H1 (cell line): Measurements from ENCODE around the gene FBXO41. TPM values are rescaled to one million over a fixed set of nuclear protein-coding genes. Genes with fewer than 3 reads are reported as not detected.

Source experiments
- BACH1 ChIP-seq: IDR thresholded peaks from 2 replicates; pipeline ENCODE4 v1.6.1; 2012; ENCODE audit warnings: low read length, improper control_type of control experiment
- CHD1 ChIP-seq: IDR thresholded peaks from 2 replicates; pipeline ENCODE4 v1.6.1; 2012; ENCODE audit warnings: low read depth, low read length, improper control_type of control experiment
- GABPA ChIP-seq: IDR thresholded peaks from 2 replicates; pipeline ENCODE4 v1.6.1; 2011; ENCODE audit warnings: mild to moderate bottlenecking, low read length, moderate library complexity, borderline replicate concordance; ENCODE audit not compliant: insufficient read depth
- PHF8 ChIP-seq: fragments of 200-600 bp; sonication (generic); conservative IDR thresholded peaks from 2 replicates; pipeline ENCODE4 v1.7.1; 2012; ENCODE audit warnings: low read depth, mild to moderate bottlenecking, inconsistent platforms, low read length, moderate library complexity
- RXRA ChIP-seq: IDR thresholded peaks from 2 replicates; pipeline ENCODE4 v1.6.1; 2011; ENCODE audit warnings: low read depth, mild to moderate bottlenecking, low read length, moderate library complexity; ENCODE audit not compliant: insufficient read depth
- polyA plus RNA-seq, 7 experiments: library from polyadenylated mRNA; depleted of rRNA in 3 of 7; stranded (reverse) in 5 of 7; unstranded in 2 of 7; fragments of >200 nt in 5 of 7; fragments of 200-250 nt in 2 of 7; gene quantifications; 1 replicate in 5 of 7; 2 replicates in 1 of 7; 4 replicates in 1 of 7; pipeline versions ENCODE4 v1.2.1 to v1.2.3, GENCODE V29; 2011 to 2013; ENCODE audit warnings: missing spikeins in 2 of 7, mixed read lengths in 2 of 7
- total RNA-seq: library from RNA; stranded (reverse); fragmentation: NEBNext Ultra II Directional; extraction: Animal tissue kit (Norgen Biotek cat#: 25700); gene quantifications from 2 replicates; pipeline ENCODE4 v1.2.1, GENCODE V29; 2021

FBXO41 gene
- total and polyA plus RNA-seq, 2 of the 8 experiments (the other 6 are each of a cell fraction or from before 2014, with no cell fraction given) = 11.2 to 14.3 TPM

DNA sequence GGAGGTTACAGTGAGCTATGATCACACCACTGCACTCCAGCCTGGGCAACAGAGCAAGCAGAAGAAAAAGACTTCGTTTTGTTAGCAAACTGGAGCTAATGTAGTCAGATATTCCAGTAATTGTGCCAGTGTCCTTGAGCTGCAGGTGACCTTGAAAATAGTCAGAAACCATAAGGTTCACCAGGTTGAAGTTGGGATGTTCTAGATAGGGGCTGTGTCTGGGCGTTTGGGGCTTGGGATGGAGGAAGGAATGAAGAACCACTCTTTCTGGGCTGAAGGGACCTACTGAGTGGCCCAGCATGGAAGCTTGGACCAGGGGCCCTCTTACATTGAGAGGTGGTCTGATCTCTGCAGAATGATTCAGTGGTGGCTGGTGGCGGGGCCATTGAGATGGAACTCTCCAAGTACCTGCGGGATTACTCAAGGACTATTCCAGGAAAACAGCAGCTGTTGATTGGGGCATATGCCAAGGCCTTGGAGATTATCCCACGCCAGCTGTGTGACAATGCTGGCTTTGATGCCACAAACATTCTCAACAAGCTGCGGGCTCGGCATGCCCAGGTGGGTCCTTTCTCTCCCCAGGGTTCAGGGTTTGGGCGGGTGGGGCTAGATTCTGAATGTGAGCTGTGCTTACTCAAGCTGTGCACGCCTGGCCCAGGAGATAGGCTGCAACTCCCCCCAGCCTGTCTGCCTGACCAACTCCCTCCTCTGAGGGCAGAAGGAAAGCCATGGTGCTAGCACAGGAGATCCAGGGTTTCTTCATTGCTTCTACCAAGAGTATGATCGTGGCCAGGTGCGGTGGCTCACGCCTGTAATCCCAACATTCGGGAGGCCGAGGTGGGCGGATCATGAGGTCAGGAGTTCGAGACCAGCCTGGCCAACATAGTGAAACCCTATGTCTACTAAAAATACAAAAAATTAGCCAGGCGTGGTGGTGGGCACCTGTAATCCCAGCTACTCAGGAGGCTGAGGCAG is 33.1 kb downstream of the FBXO41 start (continued):
- TF ChIP-seq GABPA (no peak), PHF8 (no peak), RXRA (no peak), CHD1 (no peak), BACH1 (no peak)
